HG03558 (cell line): Measurements from ENCODE around the gene RHBDL3.
"Not testable (repeated sequence)": the region's sequence is repeated elsewhere in the genome, so short reads cannot be mapped to it uniquely, and the experiment has no call there.

Experiments
- ATAC-seq: cut with Tn5 transposase; IDR thresholded peaks from one replicate; pipeline ENCODE4 v1.9.1; 2021; ENCODE audit warnings: moderate number of reproducible peaks; ENCODE audit not compliant: unreplicated experiment; ENCODE audit errors: extremely low read depth

RHBDL3 gene

DNA sequence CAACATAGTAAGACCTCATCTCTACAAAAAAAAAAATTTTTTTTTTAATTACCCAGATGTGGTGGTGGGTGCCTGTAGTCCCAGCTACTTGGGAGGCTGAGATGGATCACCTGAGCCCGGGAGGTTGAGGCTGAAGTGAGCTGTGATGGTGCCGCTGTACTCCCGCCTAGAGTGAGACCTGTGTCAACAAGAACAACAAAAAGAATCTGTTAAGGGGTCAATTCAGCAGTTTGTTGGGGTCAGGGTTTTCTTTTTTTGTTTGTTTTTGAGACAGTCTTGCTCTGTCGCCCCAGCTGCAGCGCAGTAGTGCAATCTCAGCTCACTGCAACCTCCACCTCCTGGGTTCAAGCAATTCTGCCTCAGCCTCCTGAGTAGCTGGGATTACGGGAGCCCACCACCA, 54.4 kb downstream of the RHBDL3 start:
- ATAC-seq, result not testable (repeated sequence)

- ATAC-seq, result no peak
Observed at GRCh38 chr17:32320847-32321246, 55.2 kb downstream of the RHBDL3 start.

DNA sequence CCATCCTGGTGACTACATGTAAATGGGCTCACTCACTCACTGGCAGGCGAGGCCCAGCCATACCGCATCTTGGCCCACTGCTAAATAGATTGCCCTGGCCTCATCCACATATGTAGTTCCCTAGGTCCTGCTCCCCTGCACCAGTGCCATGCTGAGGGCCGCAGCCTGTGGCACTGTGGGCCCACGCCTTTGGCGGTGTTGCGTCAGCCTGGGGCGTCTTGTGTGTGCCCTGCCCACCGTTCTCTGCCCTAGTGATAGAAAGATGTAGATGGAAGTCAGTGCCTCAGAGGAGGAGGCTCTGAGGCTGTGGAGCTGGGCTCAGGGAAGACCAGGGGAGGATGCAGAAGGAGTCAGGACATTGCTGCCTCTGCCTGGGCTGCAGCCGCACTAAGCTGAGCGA, 57.4 kb downstream of the RHBDL3 start:
- ATAC-seq, result no peak

DNA sequence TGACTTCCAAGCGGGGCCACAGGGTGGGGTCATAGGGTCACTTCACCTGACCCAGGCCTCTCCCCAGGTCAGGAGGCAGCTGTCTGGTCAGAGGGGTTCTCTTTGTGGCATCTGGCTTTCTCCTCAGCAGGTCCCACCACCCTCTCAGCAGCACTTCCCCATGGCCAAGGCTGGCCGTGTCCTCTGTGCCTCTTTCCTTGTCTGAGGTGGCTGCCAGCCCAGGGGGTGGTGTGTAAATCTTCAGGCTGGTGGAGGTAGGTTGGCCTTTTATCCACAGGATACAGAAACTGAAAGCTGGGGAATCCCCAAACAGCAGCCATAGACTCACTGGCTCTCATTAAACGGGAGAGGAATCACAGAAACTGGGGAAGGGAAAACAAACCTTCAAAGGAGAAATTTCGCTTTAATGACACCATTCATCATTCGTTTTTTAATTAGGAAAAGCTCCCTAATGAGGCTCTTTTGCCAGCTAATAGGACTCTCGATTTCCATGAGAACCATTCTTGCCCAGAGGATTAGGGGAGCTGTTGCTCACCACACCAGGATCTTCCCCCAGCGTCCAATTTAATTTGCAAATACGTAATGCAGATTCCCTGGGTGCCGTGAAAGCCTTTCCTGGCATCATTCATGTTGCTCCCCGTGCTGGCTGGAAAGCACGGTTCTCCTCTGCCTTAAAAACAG, 58.3 kb downstream of the RHBDL3 start:
- ATAC-seq, result no peak

- no peak for ATAC-seq
Observed at GRCh38 chr17:32327911-32328310, 62.3 kb downstream of the RHBDL3 start.

DNA sequence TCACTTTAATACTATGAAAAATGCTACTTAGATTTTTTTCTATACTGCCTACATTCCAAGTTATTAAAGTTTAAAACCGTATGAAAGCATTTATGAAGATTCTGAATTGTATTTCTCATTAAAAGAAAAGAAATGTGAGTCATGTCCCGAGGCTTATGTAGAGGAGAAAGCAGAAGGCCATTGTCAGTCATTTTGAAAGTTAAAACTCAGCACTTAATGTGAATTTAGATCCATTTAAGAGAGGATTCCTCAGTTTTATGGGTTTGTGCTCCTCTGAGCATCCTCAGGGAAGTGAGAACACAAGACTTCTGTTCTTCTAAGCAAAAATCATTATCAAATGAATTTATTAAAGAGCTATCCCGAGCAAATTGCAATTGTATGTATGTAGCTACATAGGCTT, 64.5 kb downstream of the RHBDL3 start:
- no peak for ATAC-seq

DNA sequence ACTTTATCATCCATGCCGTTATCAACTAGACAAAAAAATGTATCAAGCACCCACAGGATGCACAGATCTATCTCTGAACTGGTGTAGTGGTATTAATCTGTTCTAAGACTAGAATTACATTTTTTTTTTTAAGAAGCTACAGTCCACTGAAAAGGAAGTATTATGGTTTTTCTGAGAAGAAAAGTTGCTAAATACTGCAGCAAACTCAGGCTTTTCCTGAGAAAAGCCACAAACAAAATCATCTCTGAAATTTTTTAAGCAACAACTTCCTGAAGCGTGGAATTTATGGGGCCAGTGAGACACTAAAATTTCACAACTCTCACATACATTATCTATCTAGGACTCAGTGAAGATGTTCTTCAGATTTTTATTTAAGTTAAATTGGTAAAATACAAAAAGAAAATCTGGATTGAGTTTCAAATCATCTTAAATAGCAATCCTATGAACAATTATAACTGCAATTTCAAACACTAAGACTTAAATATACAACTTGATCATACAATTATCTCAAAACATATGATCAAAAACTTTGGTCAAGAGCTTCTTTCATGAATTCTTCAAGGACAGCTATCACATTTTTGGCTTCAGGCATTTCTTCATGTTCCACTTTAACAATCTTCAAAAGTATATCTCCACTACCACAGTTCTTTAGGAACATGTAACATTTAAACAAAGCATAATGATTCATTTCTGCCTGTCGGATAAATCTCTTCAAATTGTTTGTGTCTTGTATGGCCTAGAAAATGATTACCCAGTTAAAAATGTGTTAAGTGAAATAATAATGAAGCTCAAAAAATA, 65.8 kb downstream of the RHBDL3 start:
- no peak for ATAC-seq

GRCh38 chr17:32333187-32333586, 67.6 kb downstream of the RHBDL3 start:
- ATAC-seq, result no peak

DNA sequence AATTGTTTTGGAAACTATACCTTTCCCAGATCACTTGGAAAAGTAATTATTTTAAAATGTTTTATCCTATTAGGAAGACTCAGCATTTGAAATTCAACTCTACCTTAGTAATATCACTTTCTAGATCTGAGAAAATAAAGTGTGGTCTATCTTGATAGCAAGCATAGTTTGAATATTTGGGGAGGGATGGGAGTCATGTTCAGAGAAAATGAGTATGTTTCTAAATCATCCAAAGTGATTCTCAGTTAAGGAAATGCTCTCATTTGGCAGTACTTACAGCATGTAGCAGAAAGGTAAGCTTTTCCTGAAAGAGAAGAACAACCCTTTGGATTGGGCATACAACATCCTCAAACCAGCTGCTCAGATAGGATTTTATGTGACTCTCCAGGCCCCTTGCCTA, 69.4 kb downstream of the RHBDL3 start:
- no peak for ATAC-seq

GRCh38 chr17:32335687-32336086, 70.1 kb downstream of the RHBDL3 start:
- ATAC-seq, result no peak

- ATAC-seq, result no peak
Observed at GRCh38 chr17:32341141-32341856, 75.7 kb downstream of the RHBDL3 start.

GRCh38 chr17:32341857-32342602, 76.4 kb downstream of the RHBDL3 start, which contains the start of gene C17orf75:
C17orf75 (minus strand) TSS chr17:32342173; CDS start chr17:32342139, 34 bp downstream.
- peak; percentile 77 for ATAC-seq

- ATAC-seq, result no peak
Observed at GRCh38 chr17:32342603-32343325, 77.1 kb downstream of the RHBDL3 start.

GRCh38 chr17:32345951-32346600, 80.4 kb downstream of the RHBDL3 start:
- ATAC-seq, result no peak

DNA sequence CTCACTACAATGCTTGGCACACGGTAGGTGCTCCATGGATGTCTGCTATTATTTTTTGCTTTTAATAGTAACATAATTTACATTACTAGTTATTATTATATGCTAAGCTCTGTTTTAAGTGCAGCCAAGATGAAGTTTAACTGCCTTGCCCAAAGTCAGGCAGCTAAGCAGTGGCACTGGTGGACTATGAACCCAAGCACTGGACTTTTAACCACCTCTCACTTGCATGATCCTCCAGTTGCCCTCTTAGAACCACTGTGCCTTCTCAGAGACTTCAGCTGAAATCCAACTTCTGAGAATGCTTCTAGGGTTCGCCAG, 82.8 kb downstream of the RHBDL3 start:
- ATAC-seq, result no peak

DNA sequence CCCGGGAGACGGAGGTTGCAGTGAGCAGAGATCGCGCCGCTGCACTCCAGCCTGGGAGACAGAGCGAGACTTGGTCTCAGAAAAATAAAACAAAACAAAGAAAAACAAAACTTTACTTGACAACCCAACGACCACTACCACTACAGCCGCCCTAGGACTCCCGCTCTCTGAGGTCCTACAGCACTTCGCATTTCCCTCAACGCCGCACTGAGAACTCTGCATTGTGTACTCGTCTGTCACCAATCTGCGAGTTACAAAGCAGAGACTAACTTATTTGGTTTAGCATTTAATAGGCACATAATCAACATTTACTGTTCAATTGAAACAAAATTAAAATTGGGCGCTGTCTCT, 83.8 kb downstream of the RHBDL3 start:
- no peak for ATAC-seq

- no peak for ATAC-seq
Observed at GRCh38 chr17:32349854-32350665, 84.4 kb downstream of the RHBDL3 start, which contains the start of gene ZNF207. ZNF207 (plus strand) TSS chr17:32350157; CDS start chr17:32350286, 129 bp downstream.

DNA sequence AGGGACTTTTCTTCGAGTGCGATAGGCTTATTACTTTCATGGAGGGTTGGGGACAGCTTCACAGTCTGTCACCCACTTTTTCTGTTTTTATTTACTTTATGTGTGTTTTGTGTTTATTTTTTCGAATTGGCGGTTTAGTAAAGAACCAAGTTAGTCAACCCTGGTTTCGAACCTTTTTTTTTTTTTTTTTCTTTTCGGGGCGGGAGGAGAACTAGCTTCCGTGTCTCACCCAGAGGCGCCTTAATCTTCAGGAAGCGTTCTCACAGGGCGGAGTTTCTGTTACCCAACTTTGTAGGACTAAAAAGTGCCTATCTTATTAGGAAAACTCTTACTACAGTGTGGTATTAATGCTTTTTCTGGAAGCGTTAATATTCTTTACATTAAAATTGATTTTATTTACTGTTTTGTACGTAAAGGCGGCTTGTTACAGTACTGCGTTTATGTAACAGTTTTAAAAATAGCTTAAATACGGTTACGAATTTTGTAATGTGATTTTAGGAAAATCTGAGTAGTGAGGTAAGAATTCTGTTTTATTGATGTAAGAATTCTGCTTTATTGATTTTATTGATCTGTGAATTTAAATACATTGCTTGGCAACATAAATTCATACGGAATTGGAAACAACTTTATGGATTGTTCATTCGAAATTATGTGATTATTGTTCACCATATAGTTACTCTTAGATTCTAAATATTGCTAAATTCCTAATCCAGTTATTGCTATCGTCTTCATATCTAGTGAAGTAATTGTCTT, 85.2 kb downstream of the RHBDL3 start:
- ATAC-seq, result no peak
